22Rv1 (cell line): ENCODE data around the gene CETP.
"Not testable (repeated sequence)": the region's sequence is repeated elsewhere in the genome, so short reads cannot be mapped to it uniquely, and the experiment has no call there.

Experiments used
- H3K27ac ChIP-seq: fragments of 450-650 bp; 2 replicates; pipeline ENCODE4 v1.5.1; 2017
- ZFX ChIP-seq: fragments of 450-650 bp; IDR thresholded peaks from 2 replicates; pipeline ENCODE4 v1.6.1; 2017; ENCODE audit warnings: antibody characterized with exemption, borderline replicate concordance
- TF ChIP-seq, protein P1 (sequence below): fragments of 450-650 bp; IDR thresholded peaks from 2 replicates; pipeline ENCODE4 v1.5.1; 2017; ENCODE audit warnings: mild to moderate bottlenecking

CETP gene

DNA sequence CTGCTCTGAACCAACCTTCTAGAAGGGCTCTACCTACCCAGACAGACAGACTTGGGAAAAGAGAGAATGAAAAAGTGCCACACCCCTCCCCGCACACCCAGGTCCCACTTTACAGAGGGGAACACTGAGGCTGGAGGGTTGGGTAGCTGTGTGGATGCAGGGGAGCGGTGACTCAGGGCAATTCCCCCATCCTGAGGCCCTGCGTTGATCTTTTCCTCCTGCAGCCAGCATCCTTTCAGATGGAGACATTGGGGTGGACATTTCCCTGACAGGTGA, 10.0 kb downstream of the CETP start:
- TF ChIP-seq, protein P1, sequence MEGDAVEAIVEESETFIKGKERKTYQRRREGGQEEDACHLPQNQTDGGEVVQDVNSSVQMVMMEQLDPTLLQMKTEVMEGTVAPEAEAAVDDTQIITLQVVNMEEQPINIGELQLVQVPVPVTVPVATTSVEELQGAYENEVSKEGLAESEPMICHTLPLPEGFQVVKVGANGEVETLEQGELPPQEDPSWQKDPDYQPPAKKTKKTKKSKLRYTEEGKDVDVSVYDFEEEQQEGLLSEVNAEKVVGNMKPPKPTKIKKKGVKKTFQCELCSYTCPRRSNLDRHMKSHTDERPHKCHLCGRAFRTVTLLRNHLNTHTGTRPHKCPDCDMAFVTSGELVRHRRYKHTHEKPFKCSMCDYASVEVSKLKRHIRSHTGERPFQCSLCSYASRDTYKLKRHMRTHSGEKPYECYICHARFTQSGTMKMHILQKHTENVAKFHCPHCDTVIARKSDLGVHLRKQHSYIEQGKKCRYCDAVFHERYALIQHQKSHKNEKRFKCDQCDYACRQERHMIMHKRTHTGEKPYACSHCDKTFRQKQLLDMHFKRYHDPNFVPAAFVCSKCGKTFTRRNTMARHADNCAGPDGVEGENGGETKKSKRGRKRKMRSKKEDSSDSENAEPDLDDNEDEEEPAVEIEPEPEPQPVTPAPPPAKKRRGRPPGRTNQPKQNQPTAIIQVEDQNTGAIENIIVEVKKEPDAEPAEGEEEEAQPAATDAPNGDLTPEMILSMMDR, result no peak
- TF ChIP-seq ZFX, result no peak
- no peak overlapping the region for H3K27ac ChIP-seq

DNA sequence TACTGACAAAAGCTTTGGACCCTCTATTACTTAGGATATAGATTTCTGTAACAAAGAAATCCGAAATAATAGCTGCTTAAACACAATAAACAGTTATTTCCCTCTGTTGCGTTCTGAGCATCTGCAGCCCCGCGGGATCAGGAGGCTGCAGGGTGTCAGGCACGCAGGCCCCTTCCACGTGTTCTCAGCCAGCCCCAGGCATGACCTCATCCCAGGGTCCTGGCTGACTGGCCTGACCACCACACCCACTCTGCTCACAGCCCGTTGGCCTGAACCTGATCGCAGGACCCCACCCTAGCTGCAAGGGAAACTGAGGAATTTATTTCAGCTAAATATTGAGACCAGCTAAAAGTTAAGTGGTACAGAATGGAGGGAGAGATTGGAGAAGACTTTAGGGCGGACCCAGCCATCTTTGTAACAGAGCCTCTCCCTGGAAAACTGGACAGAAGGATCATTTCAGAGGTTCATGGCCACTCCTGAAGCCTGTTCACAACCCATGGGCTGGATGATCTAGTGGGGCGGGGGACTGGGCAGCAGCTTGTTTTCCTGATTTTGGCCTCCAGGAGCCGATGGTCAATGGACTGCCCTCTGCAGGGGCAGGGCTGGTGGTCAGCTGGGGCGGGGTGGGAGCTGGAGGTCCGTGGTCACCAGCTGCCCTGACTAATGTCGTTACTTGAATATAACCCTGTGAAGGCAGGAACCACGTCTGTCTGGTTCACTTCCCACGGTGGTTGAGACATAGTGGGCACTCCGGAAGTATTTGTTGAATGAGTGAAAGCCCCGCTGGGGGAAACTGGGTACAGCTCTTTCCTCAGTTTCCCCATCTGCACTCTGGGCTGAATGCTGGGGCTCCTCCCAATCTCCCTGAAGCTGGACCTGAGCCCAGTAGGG, 10.9 kb downstream of the CETP start:
- TF ChIP-seq, protein P1, result no peak
- no peak for TF ChIP-seq ZFX
- no peak overlapping the region for H3K27ac ChIP-seq

DNA sequence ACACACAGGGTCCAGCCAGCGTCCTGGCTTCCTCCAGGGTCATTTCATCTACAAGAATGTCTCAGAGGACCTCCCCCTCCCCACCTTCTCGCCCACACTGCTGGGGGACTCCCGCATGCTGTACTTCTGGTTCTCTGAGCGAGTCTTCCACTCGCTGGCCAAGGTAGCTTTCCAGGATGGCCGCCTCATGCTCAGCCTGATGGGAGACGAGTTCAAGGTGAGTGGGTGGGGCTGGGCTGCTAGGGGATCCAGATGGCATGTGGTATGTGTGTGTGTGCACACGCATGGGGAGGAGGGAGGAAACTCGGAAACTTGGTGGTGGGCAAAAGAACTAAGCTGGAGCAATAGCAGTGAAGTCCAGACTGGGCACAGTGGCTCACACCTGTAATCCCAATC, 11.5 kb downstream of the CETP start:
- no peak overlapping the region for H3K27ac ChIP-seq
- TF ChIP-seq, protein P1, result no peak
- no peak for TF ChIP-seq ZFX

DNA sequence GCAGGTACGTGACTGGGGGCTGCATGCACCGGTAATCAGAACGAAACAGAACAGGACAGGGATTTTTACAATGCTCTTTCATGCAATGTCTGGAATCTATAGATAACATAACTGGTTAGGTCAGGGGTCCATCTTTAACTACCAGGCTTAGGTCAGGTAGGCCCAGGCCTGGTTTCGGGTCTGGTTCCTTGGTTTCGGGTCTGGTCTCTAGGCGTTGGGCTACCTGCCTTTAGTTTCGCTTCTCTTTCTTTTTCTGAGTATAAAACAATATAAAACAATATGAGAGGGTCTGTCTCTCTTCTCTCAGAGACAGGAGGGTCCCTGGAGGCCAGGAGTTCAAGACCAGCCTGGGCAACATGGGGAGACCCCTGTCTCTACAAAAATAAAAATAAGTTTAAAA, 12.1 kb downstream of the CETP start:
- not testable (repeated sequence) for H3K27ac ChIP-seq

DNA sequence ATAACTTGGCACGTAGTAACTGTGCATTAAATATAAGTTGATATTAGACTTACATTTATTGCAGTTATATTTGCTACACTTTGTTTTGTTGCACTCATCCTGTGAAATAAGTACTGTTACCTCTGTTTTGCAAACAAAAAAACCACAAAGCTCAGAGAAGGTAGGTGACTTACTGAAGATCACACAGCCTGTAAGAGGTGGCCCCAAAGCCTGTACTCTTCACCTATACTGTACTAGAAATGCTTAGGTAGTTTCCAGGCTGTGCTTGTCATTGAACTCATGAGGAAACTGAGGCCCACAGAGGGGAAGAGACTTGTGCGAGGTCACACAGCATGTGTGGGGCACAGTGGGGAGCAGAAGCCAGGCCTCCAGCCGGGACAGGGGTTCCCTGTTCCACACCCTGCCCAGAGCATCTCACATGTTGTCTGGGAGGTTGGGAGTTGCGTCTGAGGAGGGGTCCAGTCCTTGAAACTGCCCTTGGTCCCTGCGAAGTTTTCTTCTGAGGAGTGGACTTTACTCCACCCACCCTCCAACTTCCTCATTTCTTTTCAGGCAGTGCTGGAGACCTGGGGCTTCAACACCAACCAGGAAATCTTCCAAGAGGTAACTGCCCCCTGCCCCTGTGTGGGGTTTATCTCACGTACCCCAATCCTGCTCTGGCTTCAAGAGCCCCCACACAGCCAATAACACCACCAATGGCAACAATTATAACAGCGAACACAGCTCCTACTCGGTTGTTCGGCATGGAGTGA, 13.0 kb downstream of the CETP start:
- no peak overlapping the region for H3K27ac ChIP-seq
- TF ChIP-seq, protein P1, result no peak
- no peak for TF ChIP-seq ZFX

DNA sequence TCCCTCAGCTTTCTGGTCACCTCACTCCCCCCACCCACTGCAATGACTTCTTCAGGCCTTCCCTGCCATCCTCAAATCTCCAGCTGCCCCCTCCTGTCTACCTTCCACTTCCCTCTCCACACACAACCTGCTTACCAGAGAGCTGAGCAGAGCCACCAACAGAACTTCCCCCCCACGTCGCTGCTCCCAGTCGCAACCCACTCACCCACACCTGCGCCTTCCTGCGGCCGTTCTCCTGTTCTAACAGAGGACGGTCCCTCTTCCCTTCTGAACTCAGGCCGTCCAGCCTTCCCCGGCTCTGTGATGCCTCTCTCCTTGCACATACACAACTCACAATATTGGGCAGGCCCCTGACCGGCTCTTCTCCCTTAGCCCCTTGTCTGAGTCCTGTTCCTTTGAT, 14.0 kb downstream of the CETP start:
- TF ChIP-seq, protein P1, result no peak
- TF ChIP-seq ZFX, result no peak
- no peak overlapping the region for H3K27ac ChIP-seq

DNA sequence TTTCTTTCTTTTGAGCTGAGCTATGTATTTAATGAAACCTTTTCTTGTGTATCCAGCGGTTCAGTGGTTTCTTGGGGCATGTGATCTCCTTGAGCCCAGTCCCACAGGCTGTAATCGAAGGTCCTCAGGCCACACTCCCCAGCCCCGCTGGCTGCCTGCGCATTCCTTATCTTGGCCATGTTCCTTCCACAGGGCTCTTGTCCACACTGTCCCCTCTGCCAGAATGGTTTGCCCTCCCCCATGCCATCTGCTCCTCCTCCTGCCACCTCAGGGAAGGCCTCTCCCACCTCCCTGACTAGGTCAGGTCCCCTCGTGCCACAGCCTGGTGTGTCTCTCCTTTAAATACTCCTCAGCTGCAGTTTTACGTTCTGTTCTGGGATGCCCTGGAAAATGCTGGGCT, 15.5 kb downstream of the CETP start:
- TF ChIP-seq ZFX, result no peak
- TF ChIP-seq, protein P1, result no peak
- H3K27ac ChIP-seq, result no peak overlapping the region
